SU-DHL-6 (cell line): ENCODE data around the gene ID2.

Source experiments
- H2AFZ ChIP-seq: fragments of 200-600 bp; sonication (generic); 2 replicates; pipeline ENCODE4 v1.6.1; 2014; ENCODE audit warnings: low read depth, mild to moderate bottlenecking, moderate library complexity, mixed read lengths, antibody characterized with exemption, low read length; ENCODE audit not compliant: severe bottlenecking
- H3F3A ChIP-seq: fragments of 200-600 bp; shearing (Covaris generic); 2 replicates; pipeline ENCODE4 v1.6.0; 2016; ENCODE audit warnings: antibody characterized with exemption, mild to moderate bottlenecking; ENCODE audit not compliant: insufficient read depth
- H3K27ac ChIP-seq: fragments of 200-600 bp; sonication (generic); 2 replicates; pipeline ENCODE4 v1.5.1; 2016; ENCODE audit warnings: low read depth, mild to moderate bottlenecking, low read length, moderate library complexity, mixed read lengths
- H3K27me3 ChIP-seq: fragments of 200-600 bp; sonication (generic), shearing (Covaris generic); 2 replicates; pipeline ENCODE4 v1.6.0; 2014; ENCODE audit warnings: mild to moderate bottlenecking, low read length
- H3K36me3 ChIP-seq: fragments of 200-600 bp; sonication (generic); 2 replicates; pipeline ENCODE4 v1.6.1; 2014; ENCODE audit warnings: mild to moderate bottlenecking, low read length, mixed read lengths
- H3K4me2 ChIP-seq: fragments of 300-600, 200-600 bp; shearing (Covaris generic), sonication (generic); 2 replicates; pipeline ENCODE4 v1.6.0; 2014; ENCODE audit warnings: low read length, low read depth, mild to moderate bottlenecking; ENCODE audit not compliant: poor library complexity, severe bottlenecking
- H3K4me3 ChIP-seq: fragments of 200-600 bp; sonication (generic); 2 replicates; pipeline ENCODE4 v1.5.1; 2014; ENCODE audit warnings: antibody characterized with exemption, low read length, mild to moderate bottlenecking, mixed read lengths; ENCODE audit not compliant: insufficient read depth, poor library complexity, severe bottlenecking
- H3K79me2 ChIP-seq: fragments of 200-600 bp; sonication (generic); 2 replicates; pipeline ENCODE4 v1.6.1; 2014; ENCODE audit warnings: mild to moderate bottlenecking, low read length, moderate library complexity; ENCODE audit not compliant: insufficient read depth
- H3K9ac ChIP-seq: fragments of 200-600 bp; sonication (generic); 2 replicates; pipeline ENCODE4 v1.7.0; 2014; ENCODE audit warnings: mild to moderate bottlenecking, low read length
- H3K9me2 ChIP-seq: fragments of 200-600 bp; sonication (generic); replicated peaks from 2 replicates; pipeline ENCODE4 v1.6.1; 2014; ENCODE audit warnings: low read length; ENCODE audit not compliant: insufficient read depth
- H3K9me3 ChIP-seq: fragments of 200-600 bp; sonication (generic); 2 replicates; pipeline ENCODE4 v1.6.1; 2014; ENCODE audit warnings: low read length, mixed read lengths; ENCODE audit not compliant: insufficient read depth
- H4K20me1 ChIP-seq: fragments of 200-600 bp; sonication (generic); 2 replicates; pipeline ENCODE4 v1.6.1; 2014; ENCODE audit warnings: low read depth, mild to moderate bottlenecking, antibody characterized with exemption, low read length, moderate library complexity, mixed read lengths
- CTCF ChIP-seq: fragments of 200-600 bp; sonication (generic); IDR thresholded peaks from one replicate; pipeline ENCODE4 v1.5.1; 2017; ENCODE audit warnings: antibody characterized with exemption, mild to moderate bottlenecking, low read length, moderate library complexity; ENCODE audit not compliant: insufficient read depth, poor library complexity, severe bottlenecking
- EZH2phosphoT487 ChIP-seq: fragments of 200-600 bp; sonication (generic), shearing (Covaris generic); conservative IDR thresholded peaks from 2 replicates; pipeline ENCODE4 v1.6.1; 2018; ENCODE audit warnings: mild to moderate bottlenecking, antibody characterized with exemption, low read length, moderate library complexity, mixed read lengths

ID2 gene

GRCh38 chr2:8701681-8702379, 20.0 kb downstream of the ID2 start:
- Histone ChIP-seq H3K4me3 (no peak overlapping the region), H3K27me3 (no peaks in the 10 kb centered on the region), H2AFZ (no peak overlapping the region)

DNA sequence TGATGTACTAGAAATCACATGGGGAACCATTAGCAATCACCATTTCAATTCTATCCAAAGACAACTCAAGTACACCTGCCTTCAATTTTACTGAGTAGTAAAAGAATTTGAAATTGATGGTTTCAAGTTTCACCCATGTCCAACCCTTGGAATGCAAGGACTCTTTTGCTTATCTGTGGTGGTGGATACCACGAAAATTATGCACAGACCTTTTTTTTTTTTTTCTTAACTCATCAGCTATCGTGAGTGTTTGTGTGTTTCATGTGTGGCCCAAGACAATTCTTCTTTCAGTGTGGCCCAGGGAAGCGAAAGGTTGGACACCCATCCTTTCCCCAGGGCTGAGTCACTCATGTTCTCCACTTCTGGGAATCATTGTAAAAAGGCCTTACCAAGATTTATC, 23.1 kb downstream of the ID2 start:
- Histone ChIP-seq H4K20me1 (no peaks in the 10 kb centered on the region), H3K4me3 (no peak overlapping the region), H3K9me2 (no peaks in the 10 kb centered on the region), H3F3A (no peaks in the 10 kb centered on the region), H3K27me3 (no peaks in the 10 kb centered on the region), H2AFZ (no peak overlapping the region), H3K79me2 (no peaks in the 10 kb centered on the region), H3K9me3 (no peaks in the 10 kb centered on the region), H3K36me3 (no peaks in the 10 kb centered on the region), H3K27ac (no peak overlapping the region), H3K9ac (no peak overlapping the region), H3K4me2 (no peak overlapping the region)
- TF ChIP-seq EZH2phosphoT487 (no peak), CTCF (no peak)

More at GRCh38 chr2:8701681-8702379, 20.0 kb downstream of the ID2 start:
- Histone ChIP-seq H3K9me3 (no peaks in the 10 kb centered on the region), H3K27ac (no peak overlapping the region), H3K9me2 (no peaks in the 10 kb centered on the region), H3K9ac (no peak overlapping the region), H3F3A (no peaks in the 10 kb centered on the region), H3K36me3 (no peaks in the 10 kb centered on the region), H3K79me2 (no peaks in the 10 kb centered on the region), H3K4me2 (no peak overlapping the region), H4K20me1 (no peaks in the 10 kb centered on the region)
- TF ChIP-seq CTCF (no peak), EZH2phosphoT487 (no peak)

DNA sequence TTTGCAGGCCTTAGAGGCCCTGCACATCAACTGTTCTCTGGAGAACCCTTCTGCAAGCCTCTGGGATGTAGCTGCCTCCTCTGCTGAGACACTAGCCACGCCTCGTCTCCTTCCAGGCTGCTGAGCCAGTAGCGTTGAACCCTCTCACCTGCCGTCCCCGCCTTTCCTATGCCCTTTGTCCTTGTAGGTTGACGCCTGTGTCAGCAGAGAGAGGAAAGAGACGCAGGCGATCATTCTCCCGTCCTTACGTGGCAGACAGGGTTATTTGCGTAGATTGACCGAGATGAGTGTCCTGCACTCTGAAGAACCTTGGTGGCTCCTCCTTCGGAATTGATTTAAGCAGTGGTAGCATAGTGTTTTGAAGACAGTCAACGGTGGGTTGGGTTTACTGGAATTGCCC, 27.8 kb downstream of the ID2 start:
- Histone ChIP-seq H2AFZ (no peak overlapping the region), H4K20me1 (no peaks in the 10 kb centered on the region), H3K4me2 (no peak overlapping the region), H3K27ac (no peak overlapping the region), H3K9me2 (no peaks in the 10 kb centered on the region), H3K9me3 (no peaks in the 10 kb centered on the region), H3K36me3 (no peaks in the 10 kb centered on the region), H3K79me2 (no peaks in the 10 kb centered on the region), H3K9ac (no peak overlapping the region), H3K27me3 (no peaks in the 10 kb centered on the region), H3K4me3 (no peak overlapping the region), H3F3A (no peaks in the 10 kb centered on the region)
- TF ChIP-seq EZH2phosphoT487 (no peak), CTCF (no peak)
